GM06990 (cell line): Measurements from ENCODE around the gene AKR1E2.

ENCODE experiments used
- DNase-seq: peaks from one replicate; pipeline ENCODE4 v3.0.0-alpha.2; 2011; ENCODE audit not compliant: insufficient read length; ENCODE audit errors: extremely low read depth
- H3K27me3 ChIP-seq: replicated peaks from 2 replicates; pipeline ENCODE4 v1.6.0; 2011; ENCODE audit warnings: low read length; ENCODE audit not compliant: control insufficient read depth, insufficient read depth
- H3K36me3 ChIP-seq: 2 replicates; pipeline ENCODE4 v1.5.1; 2011; ENCODE audit warnings: low read length; ENCODE audit not compliant: control insufficient read depth, insufficient read depth
- H3K4me3 ChIP-seq: replicated peaks from 2 replicates; pipeline ENCODE4 v1.5.1; 2011; ENCODE audit warnings: low read depth, mild to moderate bottlenecking, control low read depth, low read length
- CTCF ChIP-seq: IDR thresholded peaks from 2 replicates; pipeline ENCODE4 v1.5.1; 2011; ENCODE audit warnings: low read length, control low read depth, mild to moderate bottlenecking, inconsistent platforms; ENCODE audit not compliant: insufficient read depth, poor library complexity, severe bottlenecking

Gene AKR1E2

DNA sequence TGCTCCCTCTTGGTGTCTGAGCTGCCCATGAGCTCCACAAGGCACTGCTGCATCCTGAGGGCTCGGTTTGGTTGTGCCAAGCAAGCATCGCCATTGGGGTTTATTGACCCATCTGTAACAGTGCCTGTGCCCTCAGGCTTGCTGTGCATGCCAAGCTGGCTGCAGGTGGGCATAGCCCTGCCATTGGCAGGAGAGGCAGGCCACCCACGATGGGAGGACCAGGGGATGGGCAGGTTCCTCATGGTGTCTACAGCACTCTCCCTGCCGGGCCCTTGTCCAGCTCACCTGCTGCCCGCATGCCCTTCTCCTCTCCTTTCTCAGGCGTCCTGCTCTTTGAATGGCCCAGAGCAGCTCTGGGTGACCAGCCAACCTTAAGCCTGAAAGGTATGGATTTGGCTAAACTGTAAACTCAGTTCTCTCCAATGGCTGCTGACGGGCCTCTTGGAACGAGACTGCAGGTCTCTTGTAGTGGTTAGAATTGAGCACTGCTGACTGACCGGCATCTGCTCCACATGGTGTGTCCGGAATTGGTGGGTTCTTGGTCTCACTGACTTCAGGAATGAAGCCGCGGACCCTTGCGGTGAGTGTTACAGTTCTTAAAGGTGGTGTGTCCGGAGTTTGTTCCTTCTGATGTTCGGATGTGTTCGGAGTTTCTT lies 17.6 kb downstream of the AKR1E2 start:
- no peaks in the 10 kb centered on the region; the same call in none of the 2 replicates for H3K27me3 ChIP-seq
- no peak for TF ChIP-seq CTCF
- no peak overlapping the region for H3K4me3 ChIP-seq
- DNase-seq, result no peak
- no peaks in the 10 kb centered on the region for H3K36me3 ChIP-seq

GRCh38 chr10:4844864-4845263 lies 18.9 kb downstream of the AKR1E2 start:
- DNase-seq, result no peak
- no peak overlapping the region for H3K4me3 ChIP-seq
- no peaks in the 10 kb centered on the region; the same call in none of the 2 replicates for H3K27me3 ChIP-seq
- no peak for TF ChIP-seq CTCF
- H3K36me3 ChIP-seq, result no peaks in the 10 kb centered on the region

DNA sequence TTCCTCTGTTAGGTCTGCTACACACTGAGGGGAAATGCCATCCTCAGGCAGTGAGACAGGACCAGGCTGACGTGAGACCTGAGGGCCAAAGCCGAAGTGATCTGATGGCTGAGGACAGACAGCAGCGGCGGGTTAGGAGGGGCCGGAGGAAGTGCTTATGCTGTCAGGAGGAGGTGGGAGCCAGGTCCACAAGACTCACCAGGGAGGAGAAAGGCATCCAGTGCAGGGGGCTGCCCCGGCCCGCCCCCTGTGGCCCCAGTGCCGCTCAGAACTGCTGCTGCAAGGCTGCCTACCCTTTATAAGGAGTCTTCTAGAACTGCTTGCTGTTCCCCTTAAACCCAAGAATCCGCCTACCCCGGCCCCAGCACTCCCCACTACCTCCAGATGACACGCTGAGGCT lies 19.8 kb downstream of the AKR1E2 start:
- TF ChIP-seq CTCF, result no peak

DNA sequence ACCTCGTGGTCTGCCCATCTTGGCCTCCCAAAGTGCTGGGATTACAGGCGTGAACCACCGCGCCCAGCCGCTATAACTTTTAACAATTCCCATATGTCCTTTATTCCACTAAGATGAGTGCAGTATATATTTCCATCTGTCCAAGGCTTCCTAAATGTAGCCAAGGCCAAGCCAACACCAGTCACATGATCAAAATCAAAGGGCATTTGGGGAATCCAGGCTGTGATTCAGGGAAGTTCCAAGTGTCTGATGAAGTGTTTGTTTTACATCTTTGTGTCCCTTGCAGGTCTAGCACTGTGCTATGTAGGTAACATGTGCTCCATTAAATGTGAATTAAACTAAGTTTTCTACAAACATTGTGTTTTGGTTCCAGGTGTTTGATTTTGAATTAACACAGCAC lies 20.8 kb downstream of the AKR1E2 start:
- DNase-seq, result no peak
- Histone ChIP-seq H3K27me3 (no peaks in the 10 kb centered on the region; the same call in none of the 2 replicates), H3K4me3 (no peak overlapping the region), H3K36me3 (no peaks in the 10 kb centered on the region)
- TF ChIP-seq CTCF, result no peak

More for the DNA sequence above, 19.8 kb downstream of the AKR1E2 start:
- H3K27me3 ChIP-seq, result no peaks in the 10 kb centered on the region; the same call in none of the 2 replicates
- no peak overlapping the region for H3K4me3 ChIP-seq
- DNase-seq, result no peak
- H3K36me3 ChIP-seq, result no peaks in the 10 kb centered on the region

DNA sequence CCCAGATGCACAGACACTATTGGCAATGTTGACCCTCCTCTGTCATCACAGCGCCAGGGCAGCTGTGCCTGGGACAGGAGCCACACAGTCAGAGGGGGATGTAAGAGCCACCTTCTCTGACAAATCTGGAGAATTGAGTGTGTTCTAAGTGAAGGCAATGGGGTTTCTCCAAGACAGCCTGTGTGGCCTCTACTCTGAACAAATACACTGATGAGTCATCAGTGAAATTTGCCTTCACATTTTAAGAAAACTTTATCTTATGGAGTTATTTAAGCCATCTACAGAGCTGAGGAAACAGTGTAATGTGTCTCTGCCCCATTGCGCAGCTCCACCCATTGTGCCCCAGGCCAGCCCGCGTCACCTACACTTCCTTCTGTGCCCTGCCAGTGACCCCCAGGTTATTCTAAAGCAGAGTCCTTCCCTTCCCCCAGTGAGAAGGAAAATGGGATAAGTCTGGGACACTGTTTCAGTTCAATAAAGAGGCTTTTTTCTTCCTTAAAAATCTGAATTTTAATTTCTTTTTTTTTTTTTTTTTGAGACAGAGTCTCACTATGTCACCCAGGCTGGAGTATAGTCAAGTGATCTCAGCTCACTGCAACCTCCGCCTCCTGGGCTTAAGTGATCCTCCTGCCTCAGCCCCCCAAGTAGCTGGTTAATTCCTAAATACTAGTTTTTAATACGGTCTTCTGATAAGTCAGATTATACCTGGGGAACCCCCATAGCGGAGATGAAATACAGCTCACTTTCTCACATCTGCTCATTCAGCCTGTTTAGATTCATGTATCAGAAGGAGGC lies 21.8 kb downstream of the AKR1E2 start:
- no peak for TF ChIP-seq CTCF
- no peaks in the 10 kb centered on the region for H3K36me3 ChIP-seq
- DNase-seq, result no peak
- H3K4me3 ChIP-seq, result no peak overlapping the region
- no peaks in the 10 kb centered on the region; the same call in none of the 2 replicates for H3K27me3 ChIP-seq
